IPS-NIHi7 (cell line): ENCODE results near the gene MICAL3.
"Not testable (repeated sequence)": the region's sequence is repeated elsewhere in the genome, so short reads cannot be mapped to it uniquely, and the experiment has no call there.

Experiments
- DNase-seq: peaks from one replicate; pipeline ENCODE4 v3.0.0; 2012; ENCODE audit warnings: mixed read lengths; ENCODE audit errors: extremely low spot score

MICAL3 gene

DNA sequence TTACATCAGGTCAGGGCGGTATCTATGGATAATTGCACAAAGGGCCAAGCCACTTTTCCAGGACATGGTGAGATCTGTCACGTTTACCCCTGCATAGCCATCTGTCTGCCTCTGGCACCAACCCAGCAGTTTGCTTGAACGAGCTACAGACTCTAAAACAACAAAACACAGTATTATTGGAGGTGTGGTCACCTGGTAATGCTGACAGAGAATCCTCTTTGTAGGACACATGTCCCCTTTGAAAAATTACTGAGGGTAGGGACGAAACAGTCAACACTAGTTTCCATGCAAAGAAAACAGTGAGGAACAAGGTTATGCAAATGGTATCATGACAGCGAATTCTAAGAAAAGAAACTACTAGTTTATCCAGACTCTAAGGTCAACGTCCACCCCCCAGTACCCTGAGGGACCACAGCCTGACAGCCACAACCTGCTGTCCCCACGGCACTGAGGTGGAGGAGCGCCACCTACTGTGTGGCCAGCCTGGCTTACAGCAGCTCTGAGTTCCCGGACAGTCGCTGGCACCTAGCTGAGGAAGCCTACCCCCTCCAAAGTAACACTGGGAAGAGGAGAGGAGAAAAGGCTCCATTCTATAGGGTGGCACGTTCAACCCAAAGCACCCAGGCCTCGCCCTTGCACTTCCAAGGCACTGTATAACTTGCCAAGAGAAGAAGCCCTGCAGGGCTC is 132.7 kb downstream of the MICAL3 start:
- DNase-seq, result peak; percentile 76

- no peak for DNase-seq
Observed at GRCh38 chr22:17890892-17891291, 133.5 kb downstream of the MICAL3 start.

DNA sequence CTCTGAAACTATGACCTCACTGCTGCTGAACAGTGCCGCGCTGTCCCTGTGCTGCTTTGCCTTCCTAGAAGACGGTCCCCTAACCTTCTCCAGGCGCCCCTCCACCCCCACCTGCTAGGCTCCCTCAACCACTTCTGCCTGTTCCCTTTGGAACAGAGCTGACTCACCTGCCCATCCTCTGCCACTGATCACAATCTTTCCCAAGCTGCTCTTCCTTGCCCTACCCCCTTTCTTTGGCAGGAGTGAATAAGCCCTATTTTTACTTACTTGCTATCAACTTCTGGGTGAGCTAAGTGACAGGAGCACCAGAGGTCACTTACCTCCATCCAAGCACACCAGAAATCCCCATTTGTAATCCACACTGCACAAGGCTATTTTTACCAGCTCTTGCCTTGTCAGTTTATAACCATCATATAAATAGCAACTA is 134.1 kb downstream of the MICAL3 start:
- no peak for DNase-seq

GRCh38 chr22:17888855-17889254 is 135.5 kb downstream of the MICAL3 start:
- DNase-seq, result peak; percentile 83

- no peak for DNase-seq
Observed at GRCh38 chr22:17888439-17888838, 135.9 kb downstream of the MICAL3 start.

DNA sequence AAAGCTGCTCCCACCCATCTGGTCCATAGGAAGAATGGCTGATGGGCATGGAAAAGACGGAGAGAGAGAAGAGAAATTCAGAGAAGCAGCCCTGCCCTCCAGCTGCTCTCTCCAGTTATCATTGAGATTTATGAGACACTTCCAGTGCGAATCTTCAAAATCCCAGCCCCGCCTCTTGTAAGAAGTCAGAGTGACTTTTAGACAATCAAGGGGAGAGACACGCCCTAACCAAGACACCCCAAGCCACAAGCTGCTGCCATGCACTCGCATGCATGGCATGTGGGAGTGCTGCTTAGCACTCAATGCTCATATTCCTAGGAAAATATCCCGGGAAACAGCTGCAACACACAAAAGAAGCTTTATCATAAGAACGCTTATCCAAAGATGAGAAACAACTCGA is 139.5 kb downstream of the MICAL3 start:
- no peak for DNase-seq

- no peak for DNase-seq
Observed at GRCh38 chr22:17884084-17884483, 140.3 kb downstream of the MICAL3 start.

GRCh38 chr22:17883356-17883755 is 141.0 kb downstream of the MICAL3 start:
- DNase-seq, result no peak

DNA sequence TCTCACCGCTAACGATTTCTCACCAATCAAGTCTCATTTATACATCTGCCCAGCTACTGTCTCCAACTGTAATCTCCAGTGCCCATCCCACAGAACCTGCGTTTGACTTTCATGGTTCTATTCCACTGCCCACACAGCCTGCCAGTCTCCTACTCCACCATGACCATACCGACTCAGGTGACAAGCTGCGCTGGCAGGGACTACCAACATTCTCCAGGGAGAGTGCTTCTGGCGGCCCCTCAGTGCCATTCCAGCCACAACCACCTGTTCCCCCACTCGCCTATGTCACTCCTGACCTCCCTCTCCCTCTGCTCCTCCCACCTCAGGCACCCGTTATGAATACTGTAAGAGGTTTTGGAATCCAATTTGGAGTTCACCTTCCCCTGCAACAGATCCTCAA is 141.6 kb downstream of the MICAL3 start:
- DNase-seq, result no peak

DNA sequence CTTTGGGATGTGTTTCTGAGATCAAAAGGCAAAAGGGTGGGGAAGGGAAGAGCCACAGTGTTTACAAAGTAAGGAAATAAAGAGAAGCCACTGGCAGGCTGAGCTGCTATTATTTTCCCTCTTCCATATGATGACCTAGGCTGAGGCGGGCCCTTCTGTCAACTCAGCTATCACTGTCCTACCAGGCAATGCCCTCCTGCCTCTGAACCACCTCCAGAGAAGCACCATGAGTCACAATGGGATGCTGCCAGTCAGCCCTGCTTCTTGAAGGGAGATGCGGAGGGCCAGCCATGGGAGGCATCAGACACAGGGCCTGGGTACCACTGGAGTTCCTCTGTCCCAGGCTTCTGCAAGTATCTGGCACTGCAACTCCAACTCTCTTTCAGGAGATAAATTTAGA is 142.2 kb downstream of the MICAL3 start:
- DNase-seq, result no peak

DNA sequence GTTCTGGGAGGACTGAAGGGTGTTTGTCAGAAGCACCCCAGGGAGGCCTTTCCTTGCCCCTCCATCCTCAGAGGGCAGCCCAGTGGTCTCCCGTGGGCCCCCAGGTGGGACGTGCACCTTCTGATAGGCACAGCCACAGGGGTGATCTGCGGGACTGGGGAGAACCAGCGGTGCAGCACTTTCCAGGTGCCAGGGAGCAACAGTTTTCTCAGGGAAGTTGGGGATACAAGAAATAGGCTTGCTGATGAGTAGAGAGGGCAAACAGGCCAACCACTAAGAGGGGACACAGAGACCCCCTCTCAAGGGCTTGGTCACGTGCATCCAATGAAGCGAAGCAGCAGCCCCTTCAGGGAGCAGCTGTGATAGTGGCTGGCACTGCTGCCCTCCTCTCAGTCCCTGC is 143.0 kb downstream of the MICAL3 start:
- no peak for DNase-seq

GRCh38 chr22:17880468-17880867 is 143.9 kb downstream of the MICAL3 start:
- DNase-seq, result no peak

GRCh38 chr22:17880020-17880419 is 144.3 kb downstream of the MICAL3 start:
- no peak for DNase-seq

DNA sequence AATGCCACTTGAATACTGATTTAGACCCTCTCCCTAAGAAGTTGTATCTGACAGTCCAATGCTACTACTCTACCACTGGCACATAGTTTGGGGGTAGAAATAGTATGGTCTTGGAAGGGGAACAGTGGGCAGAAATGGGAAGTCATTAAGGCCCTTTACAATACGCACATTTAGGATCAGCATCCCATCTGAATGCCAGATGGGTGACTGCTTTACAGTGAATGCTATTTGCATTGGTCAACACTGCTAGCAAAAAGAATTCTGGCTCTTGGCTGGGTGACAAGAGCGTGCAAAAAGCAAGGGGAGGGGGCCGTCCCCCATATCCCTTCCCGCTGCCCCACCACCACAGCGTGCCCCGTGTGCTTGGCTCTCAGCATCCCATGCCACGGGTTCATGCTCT is 145.4 kb downstream of the MICAL3 start:
- no peak for DNase-seq

DNA sequence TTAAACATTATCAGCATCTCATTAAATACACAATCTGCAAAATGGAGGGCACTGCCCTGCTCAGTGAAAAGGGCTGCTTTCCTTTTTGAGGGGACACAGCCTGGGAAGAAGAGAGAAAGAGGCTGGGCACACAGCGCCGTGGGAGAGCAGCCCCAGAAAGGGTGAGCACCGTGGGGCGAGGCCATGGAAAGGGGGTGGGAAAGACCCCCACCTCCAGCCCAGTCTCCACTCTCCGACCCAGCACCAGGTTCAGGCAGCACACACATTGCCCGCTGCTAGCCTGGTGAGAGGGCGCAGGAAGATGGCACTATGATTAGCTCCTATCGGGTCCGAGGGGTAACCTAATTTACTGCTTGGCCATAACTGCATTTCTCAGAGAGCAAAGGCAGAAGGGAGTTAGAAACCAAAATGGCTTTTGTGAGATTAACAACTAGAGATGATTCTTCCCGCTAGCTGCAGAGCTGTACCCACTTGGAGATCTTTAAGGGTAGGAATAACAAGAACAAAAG is 146.1 kb downstream of the MICAL3 start:
- no peak for DNase-seq

- not testable (repeated sequence) for DNase-seq
Observed at GRCh38 chr22:17876878-17877855, 147.2 kb downstream of the MICAL3 start.

- peak; percentile 33 for DNase-seq
Observed at GRCh38 chr22:17876306-17876831, 148.0 kb downstream of the MICAL3 start.

- DNase-seq, result no peak
Observed at GRCh38 chr22:17875631-17876030, 148.7 kb downstream of the MICAL3 start.

DNA sequence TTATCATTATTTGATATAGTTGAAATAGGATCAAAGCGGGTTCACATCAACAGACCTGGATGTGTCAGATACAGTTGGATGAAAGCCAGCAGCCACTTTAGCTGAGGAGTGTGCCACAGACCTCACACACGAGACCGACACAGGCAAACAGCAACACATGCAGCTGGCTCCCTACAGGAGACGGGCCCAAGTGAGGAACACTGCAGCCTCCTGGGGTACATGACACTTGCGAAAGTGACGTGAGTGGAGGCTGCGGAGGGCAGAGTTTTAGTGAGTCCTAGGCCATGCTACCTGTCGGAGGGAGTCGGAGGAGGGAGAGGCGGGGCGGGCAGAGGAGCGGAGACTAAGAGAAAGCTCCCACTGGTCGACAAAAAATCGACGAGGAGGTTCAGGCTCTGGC is 149.2 kb downstream of the MICAL3 start:
- no peak for DNase-seq

- no peak for DNase-seq
Observed at GRCh38 chr22:17874231-17874905, 150.0 kb downstream of the MICAL3 start.

DNA sequence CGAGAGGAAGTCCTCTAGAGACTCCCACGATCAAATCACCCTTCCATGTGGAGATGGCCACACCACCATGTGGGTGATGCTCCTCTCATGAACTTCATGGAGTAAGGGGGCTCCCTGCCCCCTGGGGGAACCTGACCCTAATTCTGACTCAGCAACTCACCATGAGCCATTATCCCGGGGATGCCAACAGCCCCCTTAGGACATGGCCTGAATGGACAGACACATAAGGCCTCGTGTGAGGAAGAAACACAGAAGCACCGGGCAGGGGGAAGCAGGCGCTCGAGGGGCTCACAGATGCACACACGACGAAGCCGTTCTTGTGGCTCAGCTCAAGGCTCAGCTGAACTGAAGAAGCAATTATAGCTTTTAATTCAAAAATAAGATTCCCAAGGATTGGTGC is 150.6 kb downstream of the MICAL3 start:
- DNase-seq, result no peak

- no peak for DNase-seq
Observed at GRCh38 chr22:17873116-17873515, 151.2 kb downstream of the MICAL3 start.
